Trophoblast cell (in vitro differentiated cells and primary cell): ENCODE data around the gene OR9G1.

Experiments used
- DNase-seq, 2 donors: peaks; one replicate each; pipeline ENCODE4 v3.0.0-alpha.2; 2016
- H2AFZ ChIP-seq: 2 replicates; pipeline ENCODE4 v1.6.1; 2013; ENCODE audit warnings: low read length, moderate library complexity, mild to moderate bottlenecking; ENCODE audit not compliant: insufficient read depth, poor library complexity
- H2AK5ac ChIP-seq: 2 replicates; pipeline ENCODE4 v1.6.1; 2013; ENCODE audit warnings: mild to moderate bottlenecking, low read length
- H2BK120ac ChIP-seq: 2 replicates; pipeline ENCODE4 v1.6.1; 2013; ENCODE audit warnings: low read length, mild to moderate bottlenecking, moderate library complexity; ENCODE audit not compliant: insufficient read depth, poor library complexity
- H2BK12ac ChIP-seq: 2 replicates; pipeline ENCODE4 v1.6.1; 2013; ENCODE audit warnings: mild to moderate bottlenecking, low read length, moderate library complexity
- H2BK5ac ChIP-seq: 2 replicates; pipeline ENCODE4 v1.6.1; 2013; ENCODE audit warnings: low read length, low read depth, moderate library complexity, mild to moderate bottlenecking; ENCODE audit not compliant: poor library complexity
- H3K14ac ChIP-seq: 2 replicates; pipeline ENCODE4 v1.6.1; 2013; ENCODE audit warnings: mild to moderate bottlenecking, low read length
- H3K18ac ChIP-seq: 2 replicates; pipeline ENCODE4 v1.6.1; 2013; ENCODE audit warnings: mild to moderate bottlenecking, low read length
- H3K23ac ChIP-seq: 2 replicates; pipeline ENCODE4 v1.6.1; 2013; ENCODE audit warnings: low read length
- H3K27ac ChIP-seq: 2 replicates; pipeline ENCODE4 v1.5.1; 2013; ENCODE audit warnings: low read depth, mild to moderate bottlenecking, inconsistent platforms, low read length, moderate library complexity
- H3K27me3 ChIP-seq: 2 replicates; pipeline ENCODE4 v1.6.1; 2013; ENCODE audit warnings: inconsistent platforms, mild to moderate bottlenecking, low read length, moderate library complexity; ENCODE audit not compliant: insufficient read depth
- H3K36me3 ChIP-seq, 2 experiments: 1 replicate in 1 of 2; 2 replicates in 1 of 2; pipeline ENCODE4 v1.6.1; 2013; ENCODE audit warnings: low read length in 2 of 2, mild to moderate bottlenecking in 2 of 2, moderate library complexity in 1 of 2; ENCODE audit not compliant: insufficient read depth in 2 of 2, control insufficient read depth in 1 of 2
- H3K4ac ChIP-seq: 2 replicates; pipeline ENCODE4 v1.6.1; 2013; ENCODE audit warnings: low read depth, mild to moderate bottlenecking, low read length, moderate library complexity
- H3K4me1 ChIP-seq, 2 experiments: 1 replicate in 1 of 2; 2 replicates in 1 of 2; pipeline ENCODE4 v1.6.1; 2013; ENCODE audit warnings: low read length in 2 of 2, mild to moderate bottlenecking in 2 of 2, moderate library complexity in 1 of 2; ENCODE audit not compliant: insufficient read depth in 2 of 2, control insufficient read depth in 1 of 2
- H3K4me2 ChIP-seq: 2 replicates; pipeline ENCODE4 v1.6.1; 2013; ENCODE audit warnings: inconsistent platforms, mild to moderate bottlenecking, low read length, moderate library complexity
- H3K4me3 ChIP-seq: 2 replicates; pipeline ENCODE4 v1.5.1; 2013; ENCODE audit warnings: mild to moderate bottlenecking, low read depth, low read length, inconsistent platforms
- H3K79me1 ChIP-seq: one replicate; pipeline ENCODE4 v1.6.1; 2013; ENCODE audit warnings: low read length
- H3K79me2 ChIP-seq: 2 replicates; pipeline ENCODE4 v1.6.1; 2013; ENCODE audit warnings: low read length, mild to moderate bottlenecking; ENCODE audit not compliant: control insufficient read depth, insufficient read depth, poor library complexity
- H3K9ac ChIP-seq: 2 replicates; pipeline ENCODE4 v1.6.1; 2013; ENCODE audit warnings: mild to moderate bottlenecking, low read length
- H3K9me3 ChIP-seq: 2 replicates; pipeline ENCODE4 v1.6.1; 2013; ENCODE audit warnings: low read depth, mild to moderate bottlenecking, control low read depth, inconsistent platforms, low read length; ENCODE audit not compliant: insufficient read depth
- H4K12ac ChIP-seq: 2 replicates; pipeline ENCODE4 v1.6.1; 2013; ENCODE audit warnings: low read depth, mild to moderate bottlenecking, low read length, moderate library complexity
- H4K8ac ChIP-seq: 2 replicates; pipeline ENCODE4 v1.6.1; 2013; ENCODE audit warnings: low read depth, mild to moderate bottlenecking, low read length, moderate library complexity
- H4K91ac ChIP-seq: one replicate; pipeline ENCODE4 v1.6.1; 2013; ENCODE audit warnings: low read depth, mild to moderate bottlenecking, low read length, moderate library complexity
- WGBS: extraction: QIAGEN DNeasy Blood & Tissue Kit; methylation state at CpG from one replicate; pipeline ENCODE4 v1.1.7; 2013; ENCODE audit warnings: missing lambda C conversion rate; ENCODE audit not compliant: insufficient read length, insufficient coverage; ENCODE audit errors: extremely low coverage; 5-methylcytosine and 5-hydroxymethylcytosine counted together

The OR9G1 gene

GRCh38 chr11:56716379-56716854 is 17.5 kb downstream of the OR9G1 start:
- Histone ChIP-seq H3K27ac (no peak overlapping the region), H3K23ac (no peak overlapping the region), H4K91ac (no peak overlapping the region), H4K12ac (no peak overlapping the region), H3K4me3 (no peak overlapping the region), H3K18ac (no peak overlapping the region), H3K9ac (no peak overlapping the region), H3K4ac (no peak overlapping the region), H3K36me3 (no peaks in the 10 kb centered on the region), H2BK12ac (no peak overlapping the region), H3K4me1 (no peaks in the 10 kb centered on the region), H2AFZ (no peak overlapping the region), H2BK120ac (no peak overlapping the region), H4K8ac (no peak overlapping the region), H3K79me2 (no peaks in the 10 kb centered on the region), H3K79me1 (no peaks in the 10 kb centered on the region), H2AK5ac (no peak overlapping the region), H3K9me3 (no peaks in the 10 kb centered on the region), H2BK5ac (no peak overlapping the region), H3K27me3 (no peaks in the 10 kb centered on the region), H3K14ac (no peak overlapping the region), H3K4me2 (no peak overlapping the region)
- no peak for DNase-seq
- no CpG with 5 or more reads among the region's 6 CpGs for WGBS

DNA sequence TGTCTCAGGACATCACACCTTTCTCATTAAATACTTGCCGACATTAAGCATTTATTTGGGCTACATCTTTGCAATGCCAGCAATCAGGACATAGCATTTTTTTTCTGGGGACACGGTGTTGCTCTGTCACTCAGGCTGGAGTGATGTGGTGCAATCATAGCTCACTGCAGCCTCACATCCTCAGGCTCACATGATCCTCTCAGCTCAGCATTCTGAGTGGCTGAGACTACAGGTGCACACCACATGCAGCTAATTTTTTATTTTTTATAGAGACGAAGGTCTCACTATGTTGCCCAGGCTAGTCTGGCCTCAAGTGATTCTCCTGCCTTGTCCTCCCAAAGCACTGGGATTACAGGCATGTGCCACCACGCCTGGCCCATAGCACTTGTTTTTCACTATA is 21.6 kb downstream of the OR9G1 start:
- no peak overlapping the region for H2AK5ac ChIP-seq
- no peaks in the 10 kb centered on the region for H3K4me1 ChIP-seq
- no peaks in the 10 kb centered on the region for H3K79me2 ChIP-seq
- H3K9ac ChIP-seq = no peak overlapping the region
- H3K79me1 ChIP-seq = no peaks in the 10 kb centered on the region
- no peak overlapping the region for H3K18ac ChIP-seq
- H3K4me3 ChIP-seq = no peak overlapping the region
- H3K27me3 ChIP-seq = no peaks in the 10 kb centered on the region
- H4K12ac ChIP-seq = no peak overlapping the region
- no CpG with 5 or more reads among the region's 4 CpGs for WGBS
- H2BK120ac ChIP-seq = no peak overlapping the region
- H4K91ac ChIP-seq = no peak overlapping the region
- no peaks in the 10 kb centered on the region for H3K36me3 ChIP-seq
- no peak overlapping the region for H3K4ac ChIP-seq
- H3K23ac ChIP-seq = no peak overlapping the region
- H2AFZ ChIP-seq = no peak overlapping the region
- H2BK5ac ChIP-seq = no peak overlapping the region
- H3K9me3 ChIP-seq = no peaks in the 10 kb centered on the region
- no peak overlapping the region for H2BK12ac ChIP-seq
- no peak overlapping the region for H3K4me2 ChIP-seq
- no peak overlapping the region for H3K27ac ChIP-seq
- H4K8ac ChIP-seq = no peak overlapping the region
- H3K14ac ChIP-seq = no peak overlapping the region
- DNase-seq = no peak

DNA sequence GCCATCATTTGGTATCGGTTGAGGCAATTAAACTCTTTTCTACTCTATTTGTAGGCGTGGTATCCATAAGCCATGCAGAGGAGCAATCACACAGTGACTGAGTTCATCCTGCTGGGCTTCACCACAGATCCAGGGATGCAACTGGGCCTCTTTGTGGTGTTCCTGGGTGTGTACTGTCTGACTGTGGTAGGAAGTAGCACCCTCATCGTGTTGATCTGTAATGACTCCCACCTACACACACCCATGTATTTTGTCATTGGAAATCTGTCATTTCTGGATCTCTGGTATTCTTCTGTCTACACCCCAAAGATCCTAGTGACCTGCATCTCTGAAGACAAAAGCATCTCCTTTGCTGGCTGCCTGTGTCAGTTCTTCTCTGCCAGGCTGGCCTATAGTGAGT is 41.2 kb downstream of the OR9G1 start:
- no peak overlapping the region for H3K4me2 ChIP-seq
- H3K9me3 ChIP-seq = peaks cover 2% of the 10 kb centered on the region
- no peak overlapping the region for H3K23ac ChIP-seq
- H3K79me1 ChIP-seq = no peaks in the 10 kb centered on the region
- no peak overlapping the region for H2BK120ac ChIP-seq
- DNase-seq = no peak
- no peak overlapping the region for H4K8ac ChIP-seq
- no peak overlapping the region for H2BK12ac ChIP-seq
- H4K91ac ChIP-seq = no peak overlapping the region
- H3K36me3 ChIP-seq = no peaks in the 10 kb centered on the region
- WGBS = no CpG with 5 or more reads among the region's 3 CpGs
- H2AFZ ChIP-seq = no peak overlapping the region
- H3K27ac ChIP-seq = no peak overlapping the region
- H3K4me3 ChIP-seq = no peak overlapping the region
- H2BK5ac ChIP-seq = no peak overlapping the region
- no peaks in the 10 kb centered on the region for H3K27me3 ChIP-seq
- no peak overlapping the region for H3K4ac ChIP-seq
- no peaks in the 10 kb centered on the region for H3K4me1 ChIP-seq
- H3K9ac ChIP-seq = no peak overlapping the region
- no peak overlapping the region for H4K12ac ChIP-seq
- H2AK5ac ChIP-seq = no peak overlapping the region
- no peaks in the 10 kb centered on the region for H3K79me2 ChIP-seq
- no peak overlapping the region for H3K14ac ChIP-seq
- H3K18ac ChIP-seq = no peak overlapping the region

DNA sequence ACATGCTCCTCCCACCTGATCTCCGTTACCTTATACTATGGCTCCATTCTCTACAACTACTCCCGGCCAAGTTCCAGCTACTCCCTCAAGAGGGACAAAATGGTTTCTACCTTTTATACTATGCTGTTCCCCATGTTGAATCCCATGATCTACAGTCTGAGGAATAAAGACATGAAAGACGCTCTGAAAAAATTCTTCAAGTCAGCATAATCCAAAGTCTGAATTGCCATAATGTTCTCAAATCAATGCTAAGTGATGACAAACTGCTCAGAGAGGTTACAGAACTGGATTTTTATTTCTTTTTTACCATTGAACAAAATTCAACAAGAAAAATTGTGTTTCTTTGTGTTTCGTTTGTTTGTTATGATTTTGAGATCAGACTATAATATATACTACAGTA is 42.0 kb downstream of the OR9G1 start:
- Histone ChIP-seq H3K27me3 (no peaks in the 10 kb centered on the region), H3K27ac (no peak overlapping the region), H3K9me3 (peaks cover 2% of the 10 kb centered on the region)

More for the DNA sequence above, 42.0 kb downstream of the OR9G1 start:
- Histone ChIP-seq H3K14ac (no peak overlapping the region), H2BK12ac (no peak overlapping the region), H3K4ac (no peak overlapping the region), H2BK120ac (no peak overlapping the region), H2AK5ac (no peak overlapping the region), H3K79me1 (no peaks in the 10 kb centered on the region), H3K4me1 (no peaks in the 10 kb centered on the region), H3K79me2 (no peaks in the 10 kb centered on the region), H2BK5ac (no peak overlapping the region), H4K91ac (no peak overlapping the region), H3K4me3 (no peak overlapping the region), H3K4me2 (no peak overlapping the region), H3K23ac (no peak overlapping the region), H2AFZ (no peak overlapping the region), H3K36me3 (no peaks in the 10 kb centered on the region), H3K18ac (no peak overlapping the region), H3K9ac (no peak overlapping the region), H4K12ac (no peak overlapping the region), H4K8ac (no peak overlapping the region)
- WGBS = no CpG with 5 or more reads among the region's 4 CpGs
- no peak for DNase-seq
